Esophagus squamous epithelium (tissue), 5 donors: ENCODE measurements around the gene OMA1. TPM values are rescaled to one million over a fixed set of nuclear protein-coding genes. Genes with fewer than 3 reads are reported as not detected.

Source experiments
- DNase-seq: peaks from one replicate; lab custom pipeline; 2025; lab: John Stamatoyannopoulos, UW
- H3K27ac ChIP-seq, 4 donors: fragments of 200-600 bp; sonication (generic); one replicate each; pipeline ENCODE4 v1.5.1; 2016 to 2019; ENCODE audit warnings: mild to moderate bottlenecking in 1 of 4
- H3K27me3 ChIP-seq, 4 donors: fragments of 200-600 bp; sonication (generic); 1 replicate in 3 of 4; 2 replicates in 1 of 4; pipeline versions ENCODE4 v1.5.1 to v1.6.0; 2017 to 2021; ENCODE audit warnings: antibody characterized with exemption in 1 of 4
- H3K36me3 ChIP-seq, 3 donors: fragments of 200-600 bp; sonication (generic); one replicate each; pipeline ENCODE4 v1.5.1; 2016 to 2019
- H3K4me1 ChIP-seq, 3 donors: fragments of 200-600 bp; sonication (generic); one replicate each; pipeline ENCODE4 v1.5.1; 2017 to 2019
- H3K4me3 ChIP-seq, 4 donors: fragments of 200-600 bp; sonication (generic); 1 replicate in 3 of 4; 2 replicates in 1 of 4; pipeline ENCODE4 v1.5.1; 2016 to 2019; ENCODE audit warnings: mild to moderate bottlenecking in 2 of 4, moderate library complexity in 1 of 4
- H3K9me3 ChIP-seq, 3 donors: fragments of 200-600 bp; sonication (generic); one replicate each; pipeline ENCODE4 v1.5.1; 2016 to 2019
- POLR2A ChIP-seq, 4 donors: fragments of 450-650 bp; IDR thresholded peaks; one replicate each; pipeline ENCODE4 v1.6.1; 2017; ENCODE audit warnings: antibody characterized with exemption in 4 of 4, mild to moderate bottlenecking in 4 of 4, moderate library complexity in 3 of 4
- WGBS, 2 donors: methylation state at CpG; one replicate each; pipeline ENCODE4 v1.1.5; 2018; 5-methylcytosine and 5-hydroxymethylcytosine counted together
- intact Hi-C: fragments of 100-400 bp; cut with DNase I; formaldehyde crosslinking; loops from one replicate; pipeline ENCODE4 v1.15.0; 2022
- total RNA-seq, 4 donors: library from RNA; depleted of rRNA; stranded (reverse); fragments of >200 nt; gene quantifications; one replicate each; pipeline ENCODE4 v1.1.0, GENCODE V29; 2016
- TF ChIP-seq, protein P1 (sequence below), 6 experiments: fragments of 450-650 bp in 4 of 6; fragments of 200-600 bp in 2 of 6; sonication (generic) in 2 of 6; IDR thresholded peaks; one replicate each; pipeline ENCODE4 v1.5.1; 2016 to 2019; ENCODE audit warnings: antibody characterized with exemption in 6 of 6, mild to moderate bottlenecking in 4 of 6, moderate library complexity in 4 of 6
- donor health status: DM: yes; HTN: yes; CAD: no.

The OMA1 gene
- total RNA-seq, 4 donors from 2014 or later: 24.1 to 41.4 (median 30.5) TPM

DNA sequence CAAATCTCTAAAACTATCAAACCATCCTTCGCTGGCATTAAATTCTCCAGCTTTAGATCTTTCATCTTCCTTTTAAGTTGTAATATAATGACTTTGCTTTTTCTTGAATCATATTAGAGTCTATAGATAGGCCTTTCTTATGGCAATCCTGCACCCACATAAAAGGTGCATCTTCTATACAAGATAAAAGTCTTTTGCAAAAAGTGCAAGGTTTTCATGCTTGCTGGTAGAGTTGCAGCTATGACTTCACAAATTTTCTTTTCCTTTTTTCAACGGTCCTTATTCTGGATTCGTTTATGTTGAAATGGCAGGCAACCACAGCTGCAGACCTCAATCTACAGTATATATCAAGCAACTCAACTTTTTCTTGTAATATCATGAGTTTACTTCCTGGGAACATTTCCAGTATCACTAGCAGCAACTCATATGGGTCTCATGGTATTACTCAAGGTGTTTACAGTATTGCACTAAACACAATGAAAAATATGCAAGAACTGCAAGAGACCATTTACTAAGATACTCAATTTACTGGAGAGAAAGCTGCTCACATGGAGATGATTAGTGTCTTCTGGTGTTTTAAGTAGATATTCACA is 22.1 kb downstream of the OMA1 start:
- Histone ChIP-seq H3K36me3 (peaks cover 0 to 51% (median 0%) of the 10 kb centered on the region in 3 donors), H3K9me3 (no peaks in the 10 kb centered on the region), H3K27me3 (no peaks in the 10 kb centered on the region), H3K27ac (no peak overlapping the region), H3K4me1 (peaks cover 0 to 5% (median 0%) of the 10 kb centered on the region in 3 donors), H3K4me3 (no peak overlapping the region)
- TF ChIP-seq POLR2A (IDR thresholded peaks at IDR 0.05): no peak
- TF ChIP-seq, protein P1, sequence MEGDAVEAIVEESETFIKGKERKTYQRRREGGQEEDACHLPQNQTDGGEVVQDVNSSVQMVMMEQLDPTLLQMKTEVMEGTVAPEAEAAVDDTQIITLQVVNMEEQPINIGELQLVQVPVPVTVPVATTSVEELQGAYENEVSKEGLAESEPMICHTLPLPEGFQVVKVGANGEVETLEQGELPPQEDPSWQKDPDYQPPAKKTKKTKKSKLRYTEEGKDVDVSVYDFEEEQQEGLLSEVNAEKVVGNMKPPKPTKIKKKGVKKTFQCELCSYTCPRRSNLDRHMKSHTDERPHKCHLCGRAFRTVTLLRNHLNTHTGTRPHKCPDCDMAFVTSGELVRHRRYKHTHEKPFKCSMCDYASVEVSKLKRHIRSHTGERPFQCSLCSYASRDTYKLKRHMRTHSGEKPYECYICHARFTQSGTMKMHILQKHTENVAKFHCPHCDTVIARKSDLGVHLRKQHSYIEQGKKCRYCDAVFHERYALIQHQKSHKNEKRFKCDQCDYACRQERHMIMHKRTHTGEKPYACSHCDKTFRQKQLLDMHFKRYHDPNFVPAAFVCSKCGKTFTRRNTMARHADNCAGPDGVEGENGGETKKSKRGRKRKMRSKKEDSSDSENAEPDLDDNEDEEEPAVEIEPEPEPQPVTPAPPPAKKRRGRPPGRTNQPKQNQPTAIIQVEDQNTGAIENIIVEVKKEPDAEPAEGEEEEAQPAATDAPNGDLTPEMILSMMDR (IDR thresholded peaks at IDR 0.05): no peak
- DNase-seq: no peak
- WGBS, 2 donors: 74 to 83% methylated on average over 3 of the region's 3 CpGs
- intact Hi-C loops: no loop called here

- intact Hi-C loops: loop anchor here (5.0 kb wide), 1 partner anchor 136 kb away; no protein-coding TSS in a partner anchor
- TF ChIP-seq, protein P1 (IDR thresholded peaks at IDR 0.05): peak in 5 of 6 experiments; percentile 59 to 83 (median 77)
- TF ChIP-seq POLR2A (IDR thresholded peaks at IDR 0.05): no peak
- DNase-seq: no peak
- no peak overlapping the region for H3K4me3 ChIP-seq
- no peaks in the 10 kb centered on the region for H3K27me3 ChIP-seq
- WGBS, 2 donors: 32 to 45% methylated on average over 2 of the region's 2 CpGs
- peaks cover 0 to 8% (median 4%) of the 10 kb centered on the region in 3 donors for H3K9me3 ChIP-seq
- peak overlapping the region in 2 of 4 donors; percentile 34 to 37 for H3K27ac ChIP-seq
- peaks cover 0 to 45% (median 0%) of the 10 kb centered on the region in 3 donors for H3K36me3 ChIP-seq
- peaks cover 0 to 11% (median 0%) of the 10 kb centered on the region in 3 donors for H3K4me1 ChIP-seq
Measured at GRCh38 chr1:58515794-58516401, 30.6 kb downstream of the OMA1 start.

DNA sequence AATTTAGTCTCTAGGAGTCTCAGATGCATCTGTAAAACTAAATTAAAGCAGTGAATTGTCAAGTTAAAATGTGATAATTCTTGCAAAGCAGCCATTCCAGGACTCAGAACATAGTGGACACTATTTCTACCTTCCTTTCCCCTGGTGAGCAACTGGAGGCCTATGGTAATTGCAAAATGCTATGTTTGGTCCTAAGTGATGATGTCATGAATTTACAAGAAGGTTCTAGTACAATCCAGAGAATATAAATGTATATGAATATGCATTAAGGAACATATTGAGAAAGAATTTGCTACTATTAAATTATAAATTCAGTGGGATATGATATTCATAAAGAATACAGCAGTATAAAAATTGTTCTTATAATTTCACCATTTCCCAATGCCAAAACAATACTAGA is 32.6 kb downstream of the OMA1 start:
- Histone ChIP-seq H3K27me3 (no peaks in the 10 kb centered on the region), H3K27ac (no peak overlapping the region), H3K4me3 (no peak overlapping the region), H3K9me3 (peaks cover 0 to 10% (median 5%) of the 10 kb centered on the region in 3 donors), H3K36me3 (peaks cover 0 to 54% (median 0%) of the 10 kb centered on the region in 3 donors), H3K4me1 (peaks cover 0 to 11% (median 0%) of the 10 kb centered on the region in 3 donors)
- no peak for TF ChIP-seq POLR2A (IDR thresholded peaks at IDR 0.05)
- TF ChIP-seq, protein P1 (IDR thresholded peaks at IDR 0.05): no peak
- no peak for DNase-seq
- intact Hi-C loops: no loop called here

GRCh38 chr1:58508629-58509028 is 37.9 kb downstream of the OMA1 start:
- Histone ChIP-seq H3K27ac (no peak overlapping the region), H3K9me3 (peaks cover 0 to 10% (median 5%) of the 10 kb centered on the region in 3 donors), H3K27me3 (no peaks in the 10 kb centered on the region), H3K4me3 (no peak overlapping the region), H3K36me3 (peaks cover 0 to 64% (median 4%) of the 10 kb centered on the region in 3 donors), H3K4me1 (no peaks in the 10 kb centered on the region)
- no peak for DNase-seq
- no peak for TF ChIP-seq POLR2A (IDR thresholded peaks at IDR 0.05)
- TF ChIP-seq, protein P1 (IDR thresholded peaks at IDR 0.05): no peak
- WGBS, 2 donors: 90 to 91% methylated on average over 3 of the region's 3 CpGs
- intact Hi-C loops: no loop called here

- peaks cover 0 to 59% (median 4%) of the 10 kb centered on the region in 3 donors for H3K36me3 ChIP-seq
- H3K4me3 ChIP-seq: no peak overlapping the region
- no peak overlapping the region for H3K27ac ChIP-seq
- no peak for DNase-seq
- WGBS, 2 donors: 92 to 95% methylated on average over 4 of the region's 4 CpGs
- no peak for TF ChIP-seq POLR2A (IDR thresholded peaks at IDR 0.05)
- TF ChIP-seq, protein P1 (IDR thresholded peaks at IDR 0.05): no peak
- intact Hi-C loops: no loop called here
- H3K27me3 ChIP-seq: no peaks in the 10 kb centered on the region
- no peaks in the 10 kb centered on the region for H3K4me1 ChIP-seq
- no peaks in the 10 kb centered on the region for H3K9me3 ChIP-seq
Measured at GRCh38 chr1:58505286-58505685, 41.2 kb downstream of the OMA1 start.
